Esophagus muscularis mucosa (tissue), 3 donors: Measurements from ENCODE around the gene PABPC3.

ENCODE experiments used
- POLR2AphosphoS5 ChIP-seq, 2 donors: sonication (generic); formaldehyde crosslinking; IDR thresholded peaks; one replicate each; pipeline ENCODE4 v1.6.1; 2017; ENCODE audit warnings: antibody characterized with exemption in 2 of 2
- TF ChIP-seq, protein P1 (sequence below), 3 experiments: fragments of 200-600 bp in 2 of 3; fragments of 450-650 bp in 1 of 3; sonication (generic) in 2 of 3; IDR thresholded peaks; one replicate each; pipeline ENCODE4 v1.5.1; 2017 to 2019; ENCODE audit warnings: antibody characterized with exemption in 3 of 3, mild to moderate bottlenecking in 2 of 3, moderate library complexity in 1 of 3

DNA sequence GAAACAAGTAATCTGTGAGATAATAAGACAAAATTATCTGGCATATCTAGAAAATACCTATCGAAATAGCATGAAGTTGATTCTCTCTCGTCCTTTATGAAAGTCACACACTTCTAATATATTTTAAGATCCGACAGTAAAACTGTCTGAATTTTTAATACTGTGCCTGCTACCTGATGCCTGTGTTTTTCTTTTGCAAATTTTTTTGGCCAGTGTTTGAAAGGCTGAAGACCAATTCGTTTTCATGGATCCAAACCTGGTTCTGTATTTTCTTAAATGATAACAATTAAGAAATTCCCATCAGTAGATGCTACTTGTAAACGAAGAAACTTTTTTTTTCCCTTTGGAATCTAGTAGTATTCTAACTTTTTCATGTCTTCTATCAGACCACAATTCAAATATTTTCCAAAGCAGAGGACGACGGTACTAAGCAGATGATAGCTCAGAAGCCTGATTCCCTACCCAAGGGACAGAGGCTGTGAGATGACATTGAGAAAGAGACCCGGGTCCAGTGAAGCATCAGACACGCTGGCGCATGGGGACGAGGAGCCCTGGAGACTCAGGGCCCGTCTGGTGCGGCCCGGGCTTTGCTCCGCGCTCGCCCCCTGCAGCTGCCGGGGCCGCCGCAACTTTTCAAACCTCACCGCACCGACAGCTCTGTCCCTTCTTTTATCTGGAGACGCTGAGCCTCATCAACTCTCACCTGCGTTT, 49.5 kb upstream of the PABPC3 start:
- TF ChIP-seq, protein P1, sequence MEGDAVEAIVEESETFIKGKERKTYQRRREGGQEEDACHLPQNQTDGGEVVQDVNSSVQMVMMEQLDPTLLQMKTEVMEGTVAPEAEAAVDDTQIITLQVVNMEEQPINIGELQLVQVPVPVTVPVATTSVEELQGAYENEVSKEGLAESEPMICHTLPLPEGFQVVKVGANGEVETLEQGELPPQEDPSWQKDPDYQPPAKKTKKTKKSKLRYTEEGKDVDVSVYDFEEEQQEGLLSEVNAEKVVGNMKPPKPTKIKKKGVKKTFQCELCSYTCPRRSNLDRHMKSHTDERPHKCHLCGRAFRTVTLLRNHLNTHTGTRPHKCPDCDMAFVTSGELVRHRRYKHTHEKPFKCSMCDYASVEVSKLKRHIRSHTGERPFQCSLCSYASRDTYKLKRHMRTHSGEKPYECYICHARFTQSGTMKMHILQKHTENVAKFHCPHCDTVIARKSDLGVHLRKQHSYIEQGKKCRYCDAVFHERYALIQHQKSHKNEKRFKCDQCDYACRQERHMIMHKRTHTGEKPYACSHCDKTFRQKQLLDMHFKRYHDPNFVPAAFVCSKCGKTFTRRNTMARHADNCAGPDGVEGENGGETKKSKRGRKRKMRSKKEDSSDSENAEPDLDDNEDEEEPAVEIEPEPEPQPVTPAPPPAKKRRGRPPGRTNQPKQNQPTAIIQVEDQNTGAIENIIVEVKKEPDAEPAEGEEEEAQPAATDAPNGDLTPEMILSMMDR (IDR thresholded peaks at IDR 0.05) = no peak
- no peak for TF ChIP-seq POLR2AphosphoS5 (IDR thresholded peaks at IDR 0.05)
